ENCODE results near the gene UBTF. TPM values are rescaled to one million over a fixed set of nuclear protein-coding genes. Genes with fewer than 3 reads are reported as not detected.

Gene UBTF
- total and polyA plus RNA-seq, 4 donors = 31.9 to 75.5 (median 52.3) TPM

DNA sequence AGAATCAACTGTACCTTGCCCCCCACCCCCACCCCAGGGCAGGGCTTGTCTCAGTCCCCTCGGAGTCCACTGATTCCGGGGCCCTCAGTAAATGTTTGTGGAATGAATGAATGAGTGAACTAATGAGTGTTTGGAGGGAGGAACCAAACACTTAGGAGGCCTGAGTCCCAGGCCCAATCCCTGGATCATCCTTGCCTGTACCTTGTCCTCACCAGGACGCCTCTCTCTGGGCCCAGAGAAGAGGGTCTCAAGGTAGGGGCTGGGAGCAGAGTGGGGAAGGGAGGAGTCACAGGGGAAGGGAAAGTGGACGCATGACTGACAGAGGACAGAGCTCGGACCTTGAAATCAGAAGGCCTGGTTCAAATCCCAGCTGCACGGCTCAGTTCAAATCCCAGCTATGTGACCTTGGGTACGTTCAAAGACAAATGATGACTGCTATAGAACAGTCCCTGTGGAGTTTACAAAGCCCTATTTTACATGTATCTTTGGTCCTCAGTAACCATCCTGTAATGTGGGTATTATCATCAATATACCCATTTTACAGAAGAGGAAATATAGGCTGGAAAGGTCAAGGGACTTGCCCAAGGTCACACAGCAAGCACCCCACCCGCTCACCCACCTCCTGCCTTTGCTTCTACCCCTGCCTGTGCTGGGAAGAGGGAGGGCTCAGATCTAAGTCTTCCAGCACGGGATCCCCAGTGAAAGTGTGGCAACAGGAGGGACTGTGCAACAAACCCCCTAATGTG lies 30.2 kb upstream of the UBTF start:
- Histone ChIP-seq H3K36me3 (ENCODE audit: control insufficient read depth in 4 of 4, insufficient read depth in 4 of 4, low read length in 4 of 4) (no peaks in the 10 kb centered on the region), H3K27me3 (ENCODE audit: control insufficient read depth in 3 of 3, insufficient read depth in 3 of 3, low read length in 2 of 3) (no peaks in the 10 kb centered on the region), H3K27ac (ENCODE audit: low read depth in 1 of 2, low read length in 1 of 2) (no peak overlapping the region), H3K4me3 (no peak overlapping the region), H3K9ac (ENCODE audit: insufficient read depth in 1 of 2, low read length in 2 of 2) (no peak overlapping the region), H3K4me1 (ENCODE audit: control insufficient read depth in 5 of 5, insufficient read depth in 5 of 5, low read length in 5 of 5) (peaks cover 0 to 13% (median 5%) of the 10 kb centered on the region in 5 donors), H3K9me3 (ENCODE audit: control insufficient read depth in 4 of 4, insufficient read depth in 3 of 4, low read length in 3 of 4) (no peaks in the 10 kb centered on the region)
- no peak for ATAC-seq (ENCODE audit: insufficient read depth, low FRiP score)
- no peak for DNase-seq
- no peak for TF ChIP-seq CTCF (IDR thresholded peaks at IDR 0.05; ENCODE audit: control extremely low read depth, extremely low read depth)
- WGBS, 2 donors = 89 to 90% methylated on average over 9 of the region's 9 CpGs

- DNase-seq (no peak), ATAC-seq (ENCODE audit: insufficient read depth, low FRiP score) (no peak)
- H3K9ac ChIP-seq (ENCODE audit: insufficient read depth in 1 of 2, low read length in 2 of 2) = no peak overlapping the region
- no peaks in the 10 kb centered on the region for H3K27me3 ChIP-seq (ENCODE audit: control insufficient read depth in 3 of 3, insufficient read depth in 3 of 3, low read length in 2 of 3)
- no peaks in the 10 kb centered on the region for H3K36me3 ChIP-seq (ENCODE audit: control insufficient read depth in 4 of 4, insufficient read depth in 4 of 4, low read length in 4 of 4)
- H3K4me3 ChIP-seq = no peak overlapping the region
- H3K27ac ChIP-seq (ENCODE audit: low read depth in 1 of 2, low read length in 1 of 2) = no peak overlapping the region
- 82 to 94% methylated on average over 10 of the region's 10 CpGs for WGBS, 2 donors
- no peak for TF ChIP-seq CTCF (IDR thresholded peaks at IDR 0.05; ENCODE audit: control extremely low read depth, extremely low read depth)
- H3K4me1 ChIP-seq (ENCODE audit: control insufficient read depth in 5 of 5, insufficient read depth in 5 of 5, low read length in 5 of 5) = peaks cover 0 to 13% (median 5%) of the 10 kb centered on the region in 5 donors
- no peaks in the 10 kb centered on the region for H3K9me3 ChIP-seq (ENCODE audit: control insufficient read depth in 4 of 4, insufficient read depth in 3 of 4, low read length in 3 of 4)
Measured at GRCh38 chr17:44247876-44248736, 28.6 kb upstream of the UBTF start.

DNA sequence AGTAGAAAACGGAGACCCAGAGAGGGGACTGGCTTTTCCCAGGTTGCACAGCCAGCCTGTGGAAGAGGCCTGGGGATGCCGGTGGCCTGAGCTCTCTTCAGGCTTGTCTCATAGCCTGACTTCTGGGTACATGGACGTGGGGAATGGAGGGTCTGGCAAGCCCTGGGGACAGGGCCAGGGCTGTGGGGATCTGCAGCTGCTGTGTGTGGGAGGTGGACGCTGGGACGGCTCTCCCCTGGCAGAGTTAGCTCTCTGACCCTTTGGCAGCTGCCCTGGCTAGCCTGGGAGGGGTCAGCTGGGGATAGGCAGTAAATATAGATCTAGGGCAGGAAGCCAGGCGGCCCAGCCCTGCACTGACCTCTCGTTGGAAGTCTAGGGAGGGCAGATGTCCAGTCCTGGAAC lies 28.0 kb upstream of the UBTF start:
- Histone ChIP-seq H3K4me3 (no peak overlapping the region), H3K9me3 (ENCODE audit: control insufficient read depth in 4 of 4, insufficient read depth in 3 of 4, low read length in 3 of 4) (no peaks in the 10 kb centered on the region), H3K9ac (ENCODE audit: insufficient read depth in 1 of 2, low read length in 2 of 2) (no peak overlapping the region), H3K27me3 (ENCODE audit: control insufficient read depth in 3 of 3, insufficient read depth in 3 of 3, low read length in 2 of 3) (no peaks in the 10 kb centered on the region), H3K27ac (ENCODE audit: low read depth in 1 of 2, low read length in 1 of 2) (peak overlapping the region in 1 of 2 donors; percentile 15), H3K36me3 (ENCODE audit: control insufficient read depth in 4 of 4, insufficient read depth in 4 of 4, low read length in 4 of 4) (no peaks in the 10 kb centered on the region), H3K4me1 (ENCODE audit: control insufficient read depth in 5 of 5, insufficient read depth in 5 of 5, low read length in 5 of 5) (peaks cover 0 to 13% (median 5%) of the 10 kb centered on the region in 5 donors)
- WGBS, 2 donors = 49 to 83% methylated on average over 7 of the region's 7 CpGs
- TF ChIP-seq CTCF (IDR thresholded peaks at IDR 0.05; ENCODE audit: control extremely low read depth, extremely low read depth) = no peak
- ATAC-seq (ENCODE audit: insufficient read depth, low FRiP score) = no peak
- DNase-seq = no peak
